GM19238 (cell line): Measurements from ENCODE around the gene CACNA1B.
"Not testable (repeated sequence)": the region's sequence is repeated elsewhere in the genome, so short reads cannot be mapped to it uniquely, and the experiment has no call there.

Source experiments
- DNase-seq: peaks from one replicate; pipeline ENCODE4 v3.0.0; 2011; ENCODE audit warnings: low spot score; ENCODE audit not compliant: insufficient read length

CACNA1B gene

DNA sequence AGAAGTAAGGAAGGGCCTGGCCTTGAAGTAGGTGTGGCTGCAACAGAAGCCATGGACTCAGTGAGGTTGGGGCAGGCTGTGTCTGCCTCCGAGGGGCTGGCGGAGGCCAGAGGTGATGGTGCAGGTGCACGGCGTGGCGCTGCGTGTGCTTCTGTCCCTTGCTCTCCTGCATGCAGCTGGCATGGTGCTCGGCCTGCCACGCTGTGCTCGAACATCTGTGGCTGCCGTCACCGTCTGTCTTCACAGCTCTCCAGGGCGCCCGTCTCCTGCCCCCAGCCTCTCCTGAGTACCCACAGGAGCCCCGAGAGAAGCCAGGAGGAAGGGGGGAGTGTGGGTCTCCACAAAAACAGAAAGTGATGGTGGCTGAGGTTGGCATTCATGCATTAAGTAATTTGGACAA is 193.7 kb downstream of the CACNA1B start:
- DNase-seq = no peak

DNA sequence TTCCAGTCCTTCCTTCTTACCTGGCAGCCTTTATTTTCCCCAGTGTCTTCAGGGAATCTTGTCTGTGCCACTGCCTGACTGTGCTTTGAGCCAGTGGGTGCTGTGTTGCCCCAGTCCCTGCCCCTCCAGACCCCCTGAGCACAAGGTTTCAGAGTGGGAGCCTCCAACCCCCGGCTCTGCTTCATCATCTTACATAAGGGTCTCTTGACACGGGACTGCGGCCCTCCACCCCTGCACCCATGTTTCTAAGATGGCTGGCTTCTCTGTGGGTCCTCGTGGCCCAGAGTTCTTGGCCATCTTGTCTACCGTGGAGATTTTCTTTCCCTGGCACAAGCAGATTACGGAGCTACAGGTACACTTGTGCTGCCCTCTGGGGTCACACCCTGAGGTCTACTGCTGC is 194.1 kb downstream of the CACNA1B start:
- no peak for DNase-seq

DNA sequence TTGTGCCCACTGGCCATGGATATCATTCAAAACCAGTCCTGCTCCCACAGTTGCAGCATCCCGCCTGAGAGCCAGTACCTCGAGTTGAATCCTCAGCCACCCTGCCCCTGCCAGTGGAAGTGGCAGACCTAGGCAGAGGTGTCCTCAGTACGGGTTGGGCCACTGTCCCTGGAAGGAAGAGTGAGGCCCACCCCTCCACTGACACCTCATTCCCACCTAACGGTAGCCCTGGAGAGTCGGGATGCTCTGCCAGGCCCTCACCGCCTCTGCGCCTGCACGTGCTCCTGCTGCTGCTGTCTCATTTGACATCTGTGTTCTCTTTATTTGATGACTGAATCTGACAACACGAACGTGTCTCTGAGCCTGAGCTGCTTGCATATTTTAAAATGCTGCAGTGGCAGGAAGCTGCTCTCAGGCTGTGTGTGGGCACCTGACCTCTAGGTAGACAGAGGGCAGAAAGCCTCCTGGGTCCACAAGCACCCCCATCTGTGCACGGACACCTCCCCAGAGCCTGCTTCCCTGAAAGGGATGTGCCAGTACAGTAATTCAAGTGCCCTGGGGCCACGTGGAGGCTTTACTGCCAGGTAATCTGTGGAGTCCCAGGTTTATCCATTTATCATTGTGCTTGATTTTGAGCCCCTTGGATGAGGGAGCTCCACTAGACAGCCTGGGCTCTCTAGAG is 194.7 kb downstream of the CACNA1B start:
- DNase-seq = no peak

DNA sequence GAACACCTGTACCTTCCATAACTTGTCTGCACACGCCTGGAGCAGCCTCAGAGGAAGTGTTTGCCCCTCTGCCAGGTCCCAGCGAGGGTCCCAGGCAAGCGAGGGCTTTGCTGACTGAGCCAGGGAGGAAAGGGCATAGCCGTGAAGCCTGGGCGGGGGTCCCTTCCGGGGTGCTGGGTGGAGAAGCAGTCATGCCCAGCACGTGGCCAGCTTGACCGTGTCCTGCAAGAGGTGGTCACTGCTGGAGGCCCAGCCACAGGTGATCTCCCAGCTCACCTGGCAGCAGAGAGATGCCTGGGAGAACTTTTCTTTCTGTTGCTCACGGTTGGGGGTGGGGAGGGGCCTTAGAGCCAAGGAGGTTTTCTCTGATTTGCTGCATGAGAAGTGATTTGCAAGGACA is 195.3 kb downstream of the CACNA1B start:
- DNase-seq = no peak

DNA sequence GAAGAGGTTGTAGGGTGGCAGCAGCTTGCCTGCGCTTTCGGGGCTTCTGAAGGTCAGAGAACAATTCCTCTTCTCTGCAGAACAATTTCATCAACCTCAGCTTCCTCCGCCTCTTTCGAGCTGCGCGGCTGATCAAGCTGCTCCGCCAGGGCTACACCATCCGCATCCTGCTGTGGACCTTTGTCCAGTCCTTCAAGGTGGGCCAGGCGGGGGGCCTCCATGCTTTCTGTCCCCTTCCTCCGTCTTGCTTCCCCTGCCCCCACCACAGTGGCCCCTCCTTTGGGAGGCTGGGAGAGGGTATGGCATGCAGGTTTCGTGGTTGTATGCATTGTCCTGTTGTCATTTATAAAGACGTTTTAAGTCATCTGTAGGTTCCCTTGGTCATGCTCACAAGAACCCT is 195.8 kb downstream of the CACNA1B start:
- DNase-seq = no peak

DNA sequence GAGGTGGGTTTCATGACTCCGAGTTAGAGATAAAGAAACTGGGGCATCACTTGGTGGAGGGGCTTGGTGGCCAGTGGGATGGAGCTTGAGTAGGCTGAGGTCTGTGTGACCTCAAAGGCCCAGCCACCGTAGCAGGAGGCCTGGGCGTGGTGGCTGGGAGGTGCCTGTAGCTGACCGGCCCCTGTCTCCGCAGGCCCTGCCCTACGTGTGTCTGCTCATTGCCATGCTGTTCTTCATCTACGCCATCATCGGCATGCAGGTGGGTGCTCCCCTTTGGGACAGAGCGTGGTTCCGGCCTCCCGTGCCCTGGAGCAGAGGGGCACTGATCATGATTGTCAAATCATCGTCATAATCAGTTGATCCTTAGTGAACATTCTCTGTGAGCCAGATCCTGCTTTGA is 196.2 kb downstream of the CACNA1B start:
- no peak for DNase-seq

DNA sequence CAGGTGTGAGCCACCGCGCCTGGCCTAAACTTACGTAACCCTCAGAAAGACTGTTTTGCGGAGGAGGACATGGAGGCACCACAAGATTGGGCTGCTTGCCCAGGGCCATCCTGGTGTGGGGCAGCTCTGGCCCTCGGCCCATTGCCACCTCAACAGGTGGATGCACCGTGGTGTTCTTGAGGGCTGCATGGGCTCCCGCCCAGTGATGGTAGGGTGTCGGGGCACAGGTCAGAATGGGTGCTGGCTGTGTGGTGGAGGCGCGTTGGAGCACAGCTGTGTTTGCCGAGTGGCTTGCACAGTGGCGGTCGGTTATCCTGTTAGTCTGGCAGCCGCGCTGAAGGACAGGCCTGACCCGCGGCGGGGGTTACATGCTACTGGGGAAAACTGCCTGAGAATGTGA is 196.9 kb downstream of the CACNA1B start:
- DNase-seq = no peak

DNA sequence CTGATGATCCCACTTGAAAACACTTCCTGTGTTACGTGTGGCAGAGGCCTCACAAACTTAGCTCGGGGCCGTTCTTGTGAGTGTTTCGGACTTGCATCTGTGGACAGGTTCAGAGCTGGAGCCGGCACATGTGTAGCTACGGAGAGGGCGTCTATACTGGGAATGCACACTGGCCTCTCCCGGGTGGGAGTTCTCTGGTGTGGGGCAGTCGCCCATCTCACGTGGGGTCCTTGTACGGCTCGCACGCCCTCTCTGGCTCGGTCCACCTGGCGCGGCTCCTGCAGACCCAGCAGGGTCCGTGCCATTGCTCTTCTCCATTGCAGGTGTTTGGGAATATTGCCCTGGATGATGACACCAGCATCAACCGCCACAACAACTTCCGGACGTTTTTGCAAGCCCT is 197.9 kb downstream of the CACNA1B start:
- DNase-seq = no peak

DNA sequence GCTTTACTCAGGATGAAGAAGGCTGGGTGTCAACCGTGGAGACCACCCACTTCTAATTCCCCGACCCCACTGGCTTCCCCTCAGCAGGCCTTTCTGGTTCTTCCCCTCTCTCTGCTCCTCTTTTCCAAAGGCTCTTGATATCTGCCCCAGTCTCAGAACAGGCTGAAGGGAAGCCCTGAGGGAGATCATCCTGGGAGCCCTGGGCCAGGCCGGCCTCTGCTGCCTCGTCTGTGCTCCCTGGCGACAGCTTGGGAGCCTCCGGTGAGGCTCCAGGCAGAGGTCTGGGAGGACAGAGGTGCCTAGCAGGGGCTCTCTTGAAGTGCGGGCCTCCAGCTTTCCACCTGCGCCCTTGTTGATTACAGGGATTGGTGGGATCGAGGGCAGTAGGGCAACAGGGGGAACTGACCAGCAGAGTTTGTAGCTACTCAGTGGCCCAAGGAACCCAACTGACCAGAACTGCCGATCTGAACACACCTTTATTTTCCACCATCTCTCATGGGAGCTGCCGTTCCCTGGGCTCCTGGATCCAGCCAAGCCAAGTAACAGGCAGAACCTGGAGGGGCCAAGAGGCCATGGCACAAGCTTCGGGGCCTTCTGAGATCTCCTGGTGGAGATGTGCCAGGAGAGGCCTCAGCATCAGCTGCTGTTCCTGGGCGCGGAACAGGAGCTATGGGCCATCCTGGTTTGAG is 198.5 kb downstream of the CACNA1B start:
- DNase-seq = no peak

DNA sequence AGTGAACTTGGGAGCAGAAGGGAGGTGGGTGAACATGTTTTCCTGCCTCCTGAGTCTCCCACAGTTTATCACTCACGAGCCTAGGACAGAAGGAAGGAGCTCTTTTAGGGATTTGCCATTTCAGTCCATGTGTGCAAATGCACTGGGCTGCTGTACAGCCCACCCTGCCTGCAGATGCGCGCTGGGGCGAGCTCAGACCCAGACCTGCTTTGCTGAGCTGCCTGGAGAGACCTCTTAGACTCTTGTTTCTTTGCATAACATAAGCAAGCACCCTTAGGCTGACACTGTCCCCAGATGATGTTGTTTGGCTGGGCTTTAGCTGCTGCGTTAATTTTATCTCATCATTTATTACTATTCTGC is 199.0 kb downstream of the CACNA1B start:
- no peak for DNase-seq

DNA sequence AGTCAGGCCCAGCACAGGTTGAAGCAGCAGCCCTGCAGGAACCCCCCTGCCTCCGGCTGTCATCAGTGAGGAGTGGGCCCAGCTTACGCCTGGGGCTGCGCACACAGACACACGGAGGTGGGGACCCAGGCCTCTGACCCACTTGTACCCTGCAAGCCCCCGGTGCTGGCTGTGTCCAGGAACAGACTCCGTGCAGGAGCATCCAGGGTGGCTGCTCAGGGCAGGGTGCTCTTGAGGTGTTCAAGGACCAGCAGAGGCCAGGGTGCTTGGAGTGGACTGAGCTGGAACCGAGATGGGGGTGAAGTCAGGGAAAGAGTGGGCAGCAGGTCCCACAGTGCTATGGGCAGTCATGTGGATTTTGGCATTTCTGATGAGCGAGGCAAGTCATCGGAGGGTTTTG is 199.5 kb downstream of the CACNA1B start:
- DNase-seq = no peak

DNA sequence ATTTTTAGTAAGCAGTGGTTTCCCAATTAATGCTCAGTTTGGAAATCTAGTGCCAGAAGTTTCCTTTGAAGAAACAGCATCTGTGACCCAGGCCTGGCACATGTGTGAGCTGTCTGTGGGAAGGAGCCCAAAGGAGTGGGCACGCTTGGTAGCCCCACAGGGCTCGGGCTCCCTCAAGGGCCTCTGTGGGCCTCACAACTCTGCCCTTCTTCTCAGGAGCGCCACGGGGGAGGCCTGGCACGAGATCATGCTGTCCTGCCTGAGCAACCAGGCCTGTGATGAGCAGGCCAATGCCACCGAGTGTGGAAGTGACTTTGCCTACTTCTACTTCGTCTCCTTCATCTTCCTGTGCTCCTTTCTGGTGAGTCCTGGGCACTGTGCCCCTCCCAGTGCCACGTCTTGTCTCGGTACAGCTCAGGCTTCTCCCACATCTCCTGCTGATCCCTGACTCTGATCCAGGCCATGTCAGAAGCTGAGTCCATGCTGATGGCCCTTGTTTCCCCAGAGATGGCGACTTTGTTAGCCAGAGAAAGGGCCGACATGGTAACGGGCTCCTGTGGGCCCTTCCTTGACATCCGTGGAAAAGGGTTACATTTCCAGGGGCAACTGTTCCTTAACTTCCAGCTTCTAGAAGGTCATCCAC is 200.4 kb downstream of the CACNA1B start:
- no peak for DNase-seq

DNA sequence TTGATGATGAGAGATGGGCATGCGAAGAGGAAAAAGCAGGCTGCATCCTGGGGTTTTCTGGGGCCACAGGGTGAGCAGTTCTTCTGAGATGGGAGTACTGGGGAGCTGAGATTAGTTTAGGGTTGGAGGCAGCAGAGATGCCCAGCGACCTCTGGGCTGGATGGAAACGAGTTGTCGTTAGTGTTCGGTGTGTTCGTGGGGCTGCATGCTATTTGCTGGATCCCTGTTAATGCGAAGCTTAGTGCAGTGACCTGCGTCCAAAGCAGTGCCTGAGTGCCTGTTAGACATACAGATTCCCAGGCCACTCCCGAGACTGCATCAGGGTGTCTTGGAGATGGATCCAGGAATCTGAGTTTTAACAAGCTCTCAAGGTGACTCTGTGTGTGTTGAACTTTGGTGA is 201.3 kb downstream of the CACNA1B start:
- no peak for DNase-seq

DNA sequence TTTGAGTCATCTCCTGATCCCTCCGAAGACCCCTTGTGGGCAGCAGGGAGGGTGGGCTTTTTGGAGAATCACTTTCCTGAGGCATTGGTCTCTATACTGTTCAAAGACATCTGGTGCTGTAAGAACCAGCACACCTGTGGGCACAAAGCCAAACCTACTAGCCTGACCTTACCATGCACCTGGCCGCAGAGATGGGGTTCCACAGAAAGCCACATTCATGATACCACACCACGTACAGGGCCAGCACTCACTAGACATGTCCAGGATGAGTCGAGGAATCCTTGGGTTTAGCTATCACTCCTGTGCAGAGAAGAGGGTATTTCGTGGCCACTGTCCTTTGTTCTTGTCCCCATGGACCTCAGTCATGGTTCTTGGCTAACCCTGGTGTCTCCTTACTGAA is 203.4 kb downstream of the CACNA1B start:
- DNase-seq = no peak

DNA sequence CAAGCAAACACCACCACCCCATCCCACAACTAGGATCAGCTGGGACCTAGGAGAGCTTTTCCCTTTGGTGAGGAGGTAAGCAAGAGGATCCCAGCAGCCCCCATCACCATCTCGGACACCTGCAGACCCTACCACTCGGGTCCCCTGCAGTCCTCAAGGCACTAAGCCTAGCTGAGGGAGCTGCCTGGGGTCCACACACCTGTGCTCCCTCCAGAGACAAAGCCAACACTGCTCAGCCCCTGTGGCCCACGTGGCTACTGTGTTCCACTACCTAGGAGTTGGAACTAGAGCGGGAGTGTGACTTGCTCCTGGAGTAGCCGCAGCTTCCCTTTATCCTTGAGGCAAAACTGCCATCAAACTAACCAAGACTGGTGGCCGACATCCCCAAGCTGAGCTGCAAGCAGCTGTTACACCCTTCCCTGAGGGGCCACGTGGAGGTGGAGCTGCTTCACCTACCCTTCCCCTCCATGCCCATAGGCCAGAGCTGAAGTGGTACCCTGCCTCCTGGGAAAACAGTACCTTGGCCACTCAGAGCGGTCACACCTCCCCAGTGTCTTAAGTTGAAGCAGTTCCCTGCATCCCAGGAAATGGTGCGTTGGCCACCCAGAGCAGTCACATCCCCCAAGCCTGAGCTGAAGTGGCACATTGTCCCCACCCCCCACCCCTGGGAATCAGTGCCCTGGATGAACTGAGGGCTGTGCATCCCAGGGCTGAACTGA is 205.5 kb downstream of the CACNA1B start:
- no peak for DNase-seq

DNA sequence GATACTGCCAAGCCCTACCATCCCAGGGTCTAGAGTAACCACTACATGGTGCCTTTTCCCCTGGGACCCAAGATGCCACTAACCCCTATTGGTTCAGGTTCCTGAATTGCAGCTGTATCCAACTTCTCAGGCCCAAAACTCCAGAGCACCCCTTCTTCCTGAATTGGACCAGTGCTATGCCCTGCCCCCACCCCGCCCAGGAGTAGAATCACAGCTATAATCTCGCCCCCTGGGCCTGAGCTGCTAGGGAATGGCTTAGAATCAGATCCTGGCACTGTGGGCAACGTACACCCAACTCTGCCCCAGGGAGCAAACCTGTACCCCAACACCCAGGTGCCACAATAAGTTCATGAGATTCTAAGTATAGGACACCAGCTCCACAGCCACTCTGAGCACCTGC is 206.3 kb downstream of the CACNA1B start:
- DNase-seq = no peak

DNA sequence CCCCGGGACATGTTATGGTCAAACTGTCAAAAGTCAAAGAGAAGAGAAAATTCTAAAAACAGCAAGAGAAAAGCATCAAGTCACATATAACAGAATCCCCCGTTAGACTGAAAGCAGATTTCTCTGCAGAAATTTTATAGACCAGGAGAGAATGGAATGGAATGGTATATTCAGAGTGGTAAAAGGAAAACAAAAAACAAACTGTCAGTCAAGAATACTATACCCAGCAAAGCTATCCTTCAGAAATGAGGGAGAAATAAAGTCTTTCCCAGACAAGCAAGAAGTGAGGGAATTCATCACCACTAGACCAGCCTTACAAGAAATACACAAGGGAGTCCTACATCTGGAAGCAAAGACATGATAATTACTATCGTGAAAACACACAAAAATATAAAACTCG is 208.0 kb downstream of the CACNA1B start:
- no peak for DNase-seq

DNA sequence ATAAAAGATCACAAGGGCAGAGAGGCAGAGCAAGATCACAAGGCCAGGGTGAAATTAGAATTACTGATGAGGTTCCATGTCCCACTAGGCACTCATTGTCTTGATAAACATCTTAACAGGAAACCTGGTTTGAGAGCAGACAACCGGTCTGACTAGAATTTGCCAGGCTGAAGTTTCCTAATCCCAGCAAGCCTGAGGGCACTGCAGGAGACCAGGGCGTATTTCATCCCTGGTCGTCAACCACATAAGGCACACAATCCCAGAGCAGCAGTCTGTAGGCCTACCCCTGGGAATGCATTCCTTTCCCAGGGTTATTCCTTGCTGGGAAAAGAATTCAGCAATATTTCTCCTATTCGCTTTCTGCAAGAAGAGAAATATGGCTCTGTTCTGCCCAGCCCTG is 214.5 kb downstream of the CACNA1B start:
- DNase-seq = not testable (repeated sequence)

DNA sequence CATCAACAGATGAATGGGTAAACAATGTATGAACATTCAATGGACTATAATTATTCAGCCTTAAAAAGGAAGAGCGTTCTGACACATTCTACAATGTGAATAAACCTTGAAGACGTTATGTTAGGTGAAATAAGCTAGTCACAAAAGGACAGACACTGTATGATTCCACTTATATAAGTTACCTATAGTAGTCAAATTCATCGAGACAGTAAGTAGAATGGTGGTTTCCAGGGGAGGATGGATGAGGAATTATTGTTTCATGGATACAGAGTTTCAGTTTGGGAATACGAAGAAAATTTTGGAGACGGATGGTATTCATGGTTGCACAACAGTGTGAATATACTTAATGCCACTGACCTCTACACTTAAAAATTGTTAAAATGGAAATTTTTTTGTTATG is 216.4 kb downstream of the CACNA1B start:
- DNase-seq = no peak

DNA sequence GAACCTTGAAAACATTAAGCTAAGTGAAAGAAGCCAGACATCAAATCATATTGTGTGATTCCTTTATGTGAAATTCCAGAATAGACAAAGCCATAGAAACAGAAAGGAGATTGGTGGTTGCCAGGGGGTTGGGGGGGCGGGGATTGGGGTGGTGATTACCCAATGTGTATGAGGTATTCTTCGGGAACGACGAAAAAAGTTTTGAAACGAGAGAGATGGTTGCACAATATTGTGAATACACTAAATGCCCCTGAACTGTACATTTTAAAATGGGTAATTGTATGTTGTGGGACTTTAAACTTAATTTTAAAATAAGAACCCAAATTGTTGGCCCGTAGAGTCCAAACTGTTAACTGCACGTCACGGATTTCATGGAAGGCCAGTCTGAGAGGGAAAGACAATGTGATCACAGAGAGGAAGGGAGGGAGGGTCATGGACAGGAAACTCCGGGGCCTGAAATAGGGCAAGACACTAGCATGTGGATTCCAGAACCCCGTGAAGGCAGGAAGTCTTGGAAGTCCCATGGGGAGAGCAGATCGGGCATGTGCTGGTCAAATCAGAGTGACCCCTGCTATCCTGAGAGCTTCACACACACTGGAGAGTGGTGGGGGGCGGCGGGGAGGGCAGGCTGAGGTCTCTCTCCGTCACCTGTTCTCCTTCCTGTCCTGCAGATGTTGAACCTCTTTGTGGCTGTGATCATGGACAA is 218.4 kb downstream of the CACNA1B start:
- no peak for DNase-seq

DNA sequence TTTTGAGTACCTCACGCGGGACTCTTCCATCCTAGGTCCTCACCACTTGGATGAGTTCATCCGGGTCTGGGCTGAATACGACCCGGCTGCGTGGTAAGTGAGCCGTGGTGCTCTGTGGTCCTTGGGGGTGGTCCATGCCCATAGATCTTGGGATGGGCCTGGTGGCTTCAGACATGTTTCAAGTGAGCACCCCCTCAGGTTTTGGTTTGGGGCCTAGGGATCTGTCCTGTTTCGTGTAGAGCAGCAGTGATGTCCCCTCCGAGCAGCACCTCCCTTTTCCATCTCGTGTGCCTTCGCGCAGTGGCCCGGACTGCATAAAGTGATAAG is 218.9 kb downstream of the CACNA1B start:
- DNase-seq = no peak

DNA sequence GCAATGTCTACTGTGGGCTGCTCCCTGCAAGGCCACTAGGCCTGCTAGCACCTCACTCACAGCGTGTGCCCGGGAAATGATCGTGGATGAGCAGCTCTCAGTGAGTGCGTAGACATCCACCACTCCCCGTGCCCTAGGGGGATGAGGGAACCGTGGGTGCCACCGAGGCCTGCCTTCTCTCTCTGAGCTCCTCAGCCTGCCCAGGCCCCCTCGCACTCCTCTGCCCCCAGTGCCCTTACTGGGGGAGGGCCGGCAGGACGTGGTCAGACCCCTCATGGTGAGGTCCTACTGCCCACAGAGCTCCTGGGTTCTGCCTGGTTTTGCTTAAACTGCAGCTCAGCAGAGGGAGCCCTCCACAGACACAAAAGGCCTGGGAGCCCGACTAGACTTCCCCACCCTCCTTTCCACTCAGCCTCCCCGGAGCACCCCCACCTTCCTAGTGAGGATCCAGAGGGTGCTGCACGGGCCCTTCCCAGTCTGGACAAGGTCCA is 220.0 kb downstream of the CACNA1B start:
- DNase-seq = no peak
